Activated CD4-positive, CD25-positive, alpha-beta regulatory T cell (primary cell): ENCODE data around the gene PTPN23.
"Not testable (repeated sequence)": the region's sequence is repeated elsewhere in the genome, so short reads cannot be mapped to it uniquely, and the experiment has no call there.

Source experiments
- DNase-seq, 4 experiments: peaks; one replicate each; lab custom pipeline; 2025; lab: John Stamatoyannopoulos, UW

Gene PTPN23

DNA sequence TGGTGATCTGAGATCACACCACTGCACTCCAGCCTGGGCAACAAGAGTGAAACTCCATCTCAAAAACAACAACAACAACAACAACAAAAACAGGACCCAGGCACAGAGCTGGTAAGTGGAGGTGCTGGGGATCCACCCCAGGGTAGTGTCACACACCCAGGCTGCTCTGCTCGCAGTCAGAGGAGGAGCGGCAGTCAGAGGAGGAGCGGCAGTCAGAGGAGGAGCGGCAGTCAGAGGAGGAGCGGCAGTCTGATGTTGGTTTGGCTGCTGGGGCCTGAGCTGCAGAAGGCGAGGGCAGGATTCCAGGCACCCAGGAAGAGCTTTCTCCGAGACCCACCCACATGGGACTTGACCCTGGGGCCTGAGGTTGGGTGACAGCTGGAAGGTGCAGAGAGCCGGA is 10.8 kb upstream of the PTPN23 start:
- DNase-seq = not testable (repeated sequence)

DNA sequence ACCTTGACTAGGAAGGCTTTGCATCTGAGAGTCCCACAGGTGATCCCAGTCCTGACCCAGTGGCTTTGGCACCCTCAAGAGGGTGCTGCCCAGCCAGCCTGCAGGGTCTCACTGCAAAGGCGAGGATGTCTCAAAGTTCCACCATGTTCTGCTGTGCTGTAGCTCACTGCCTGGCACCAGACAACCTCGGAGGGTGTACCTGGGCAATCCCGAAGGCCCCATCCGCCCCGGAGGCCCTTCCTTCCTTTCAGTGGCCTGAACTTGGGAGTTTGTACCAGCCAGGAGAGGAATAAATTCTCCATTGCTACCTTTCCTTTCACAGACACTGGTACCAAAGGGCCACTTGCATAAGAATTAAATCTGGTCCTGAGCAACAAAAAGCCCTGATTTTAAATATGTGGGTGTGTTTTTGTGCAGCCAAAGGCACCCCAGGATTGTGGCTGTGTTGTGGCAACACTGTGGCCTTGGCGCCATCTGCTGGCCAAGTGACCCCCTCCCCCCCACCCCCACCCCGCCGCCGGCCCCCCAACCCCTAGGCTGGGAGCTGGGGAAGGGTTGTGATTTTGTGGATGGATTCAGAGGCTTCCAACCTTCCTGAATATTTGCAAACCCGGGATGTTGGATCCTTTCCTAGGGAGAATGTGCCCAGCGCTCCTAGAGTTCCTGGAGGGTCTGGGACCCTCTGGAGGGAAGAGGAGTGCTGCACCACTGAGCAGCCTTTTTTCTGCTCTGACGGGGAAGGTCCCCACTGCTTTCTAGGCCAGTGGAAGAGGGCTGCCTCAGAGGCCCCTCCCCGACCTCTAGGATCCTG is 9.7 kb upstream of the PTPN23 start:
- DNase-seq = peak in 3 of 4 experiments; percentile 3 to 7 (median 7)

DNA sequence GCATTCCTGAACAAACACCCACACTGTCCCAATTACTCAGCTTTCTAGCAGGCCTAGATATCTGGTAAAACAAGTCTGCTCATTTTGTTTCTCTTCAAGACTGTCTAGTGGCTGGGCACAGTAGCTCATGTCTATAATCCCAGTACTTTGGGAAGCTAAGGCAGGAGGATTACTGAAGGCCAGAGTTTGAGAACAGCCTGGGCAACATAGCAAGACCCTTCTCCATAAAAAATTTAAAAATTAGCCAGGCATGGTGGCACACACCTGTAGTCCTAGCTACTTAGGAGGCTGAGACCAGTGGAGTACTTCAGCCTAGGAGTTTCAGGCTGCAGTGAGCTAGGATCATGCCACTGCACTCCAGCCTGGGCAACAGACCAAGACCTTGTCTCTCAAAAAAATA is 6.2 kb upstream of the PTPN23 start:
- no peak for DNase-seq

DNA sequence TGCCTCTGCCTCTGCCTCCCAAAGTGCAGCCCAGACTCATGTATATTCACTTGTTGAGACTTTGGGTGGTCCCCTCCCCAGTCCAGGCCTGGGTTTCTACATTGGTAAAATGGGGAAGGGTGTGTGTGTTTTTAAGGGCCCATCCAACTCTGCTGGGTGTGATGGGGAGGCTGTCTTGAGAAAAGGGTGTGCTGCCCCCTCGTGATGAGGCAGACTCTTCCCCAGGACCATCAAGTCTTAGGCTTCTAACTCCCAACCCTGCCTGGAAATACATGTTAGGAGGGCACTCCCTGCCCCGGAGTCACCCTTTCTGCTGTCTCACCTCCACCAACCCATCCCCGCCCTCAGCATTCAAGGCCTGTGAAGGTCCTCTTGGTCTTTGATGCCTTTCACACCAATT is 4.4 kb upstream of the PTPN23 start:
- no peak for DNase-seq

DNA sequence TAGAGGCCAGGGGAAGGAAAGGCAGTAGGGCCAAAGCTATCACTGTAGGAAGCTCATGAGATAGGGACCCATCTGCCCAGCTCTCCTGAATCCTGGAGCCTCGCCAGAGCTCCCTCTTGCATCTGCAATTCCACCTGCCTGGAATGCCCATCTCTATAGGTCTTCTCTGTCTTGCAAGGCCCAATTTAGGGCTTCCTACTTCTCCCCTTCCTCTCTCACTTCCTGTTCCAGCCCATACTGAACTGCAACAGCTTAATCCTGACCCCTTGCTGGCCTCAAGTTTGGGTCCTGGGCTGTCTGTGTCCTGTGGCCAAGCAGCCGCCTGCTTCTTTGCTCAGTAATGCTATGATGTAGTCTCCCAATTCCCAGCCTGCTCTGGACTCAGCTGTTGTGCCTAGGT is 3.6 kb upstream of the PTPN23 start:
- DNase-seq = no peak

DNA sequence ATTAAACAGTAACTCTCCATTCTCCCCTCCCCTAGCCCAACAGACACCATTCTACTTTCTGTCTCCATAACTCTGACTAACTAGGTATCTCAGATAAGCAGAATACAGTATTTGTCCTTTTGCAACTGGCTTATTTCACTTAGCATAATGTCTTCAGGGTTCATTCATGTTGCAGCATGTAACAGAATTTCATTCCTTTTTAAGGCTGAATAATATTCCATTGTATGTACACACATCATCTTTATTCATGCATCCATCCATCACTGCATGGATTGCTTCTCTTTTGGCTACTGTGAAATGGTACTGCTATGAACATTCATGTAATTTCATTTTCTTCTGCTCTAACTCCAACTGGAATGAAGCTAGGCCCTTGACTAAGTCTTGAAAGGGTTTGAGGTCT is 2.0 kb upstream of the PTPN23 start:
- DNase-seq = no peak

DNA sequence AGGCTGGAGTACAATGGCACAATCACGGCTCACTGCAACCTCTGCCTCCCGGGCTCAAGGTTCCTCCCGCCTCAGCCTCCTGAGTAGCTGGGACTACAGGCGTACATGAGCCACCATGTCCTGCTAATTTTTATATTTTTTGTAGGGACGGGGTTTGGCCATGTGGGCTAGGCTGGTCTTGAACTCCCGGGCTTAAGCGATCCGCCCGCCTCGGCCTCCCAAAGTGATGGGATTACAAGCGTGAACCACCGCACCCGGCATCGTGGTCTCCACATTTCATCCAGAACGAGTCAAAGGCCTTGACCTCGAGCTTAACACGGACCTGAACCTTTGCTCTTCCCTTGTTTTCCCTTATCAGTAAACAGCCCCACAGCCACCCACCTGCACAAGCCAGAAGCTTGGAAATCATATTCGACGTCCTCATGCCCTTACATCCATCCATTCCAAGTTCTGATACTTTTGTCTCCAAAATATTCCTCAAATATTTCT is 1.4 kb upstream of the PTPN23 start:
- DNase-seq = no peak

DNA sequence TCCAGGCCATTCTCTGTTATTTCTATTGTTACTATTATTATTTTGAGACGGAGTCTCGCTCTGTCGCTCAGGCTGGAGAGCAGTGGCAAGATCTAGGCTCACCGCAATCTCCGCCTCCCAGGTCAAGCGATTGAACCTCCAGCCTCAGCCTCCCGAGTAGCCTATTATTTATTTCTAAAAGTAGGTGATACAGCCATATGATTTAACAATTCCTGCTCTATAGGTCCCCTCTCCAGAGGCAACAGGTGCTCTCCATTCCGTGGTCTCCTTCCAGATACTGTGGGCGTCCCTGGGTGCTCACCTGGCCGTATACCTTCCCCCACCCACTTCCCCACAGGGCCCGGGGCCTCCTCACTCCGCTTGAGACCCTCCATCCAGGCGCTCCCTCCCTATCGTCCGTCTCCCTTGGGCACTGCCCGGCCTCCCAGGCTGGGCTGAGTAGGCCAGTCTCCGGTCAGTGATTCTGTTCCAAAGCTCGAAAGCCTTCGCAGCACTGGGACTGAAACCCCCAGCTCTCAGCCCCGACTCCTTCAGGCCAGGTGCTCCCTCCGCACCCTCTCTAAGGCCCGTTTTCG is 708 bp upstream of the PTPN23 start:
- no peak for DNase-seq

DNA sequence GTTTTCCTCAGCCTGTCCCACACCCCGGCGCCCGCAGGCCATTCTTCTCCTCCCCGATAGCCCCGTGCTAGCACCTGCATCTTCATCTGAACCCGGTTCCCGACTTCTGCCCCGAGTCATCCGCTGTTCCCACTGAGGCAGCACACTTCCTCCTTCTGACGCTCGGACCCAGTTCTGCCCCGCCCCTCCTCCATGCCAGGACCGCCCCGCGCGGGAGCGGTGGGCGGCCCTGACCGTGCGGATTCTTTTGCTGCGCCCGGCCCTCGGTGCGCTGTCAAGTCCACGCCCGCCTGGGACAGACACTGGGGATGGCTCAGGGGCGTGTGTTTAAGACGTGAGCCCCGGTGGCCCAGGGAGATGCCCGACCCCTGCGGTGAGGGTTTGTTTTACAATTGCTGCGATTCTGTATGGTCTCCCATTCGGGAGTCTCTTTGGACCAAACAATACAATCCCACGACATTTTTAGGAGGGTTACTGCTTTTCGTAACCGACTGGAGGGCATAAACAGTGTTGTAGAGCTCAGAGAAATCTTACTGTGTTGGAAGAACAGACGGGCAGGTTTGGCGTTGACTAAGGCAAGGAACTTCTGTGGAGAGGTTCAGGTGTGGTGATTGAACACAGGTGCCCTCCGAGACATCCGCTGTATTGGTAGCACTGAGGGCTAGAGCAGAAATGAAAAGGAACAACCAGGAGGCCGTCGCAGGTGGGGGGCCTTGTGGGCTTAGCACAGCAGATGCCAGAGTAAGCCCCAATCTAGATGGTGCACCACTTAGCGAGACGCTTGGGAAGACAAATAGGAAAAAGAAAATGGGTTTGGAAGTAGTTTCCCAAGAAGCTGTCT is 716 bp downstream of the PTPN23 start:
- DNase-seq = peak; percentile 33 to 49 (median 38)

DNA sequence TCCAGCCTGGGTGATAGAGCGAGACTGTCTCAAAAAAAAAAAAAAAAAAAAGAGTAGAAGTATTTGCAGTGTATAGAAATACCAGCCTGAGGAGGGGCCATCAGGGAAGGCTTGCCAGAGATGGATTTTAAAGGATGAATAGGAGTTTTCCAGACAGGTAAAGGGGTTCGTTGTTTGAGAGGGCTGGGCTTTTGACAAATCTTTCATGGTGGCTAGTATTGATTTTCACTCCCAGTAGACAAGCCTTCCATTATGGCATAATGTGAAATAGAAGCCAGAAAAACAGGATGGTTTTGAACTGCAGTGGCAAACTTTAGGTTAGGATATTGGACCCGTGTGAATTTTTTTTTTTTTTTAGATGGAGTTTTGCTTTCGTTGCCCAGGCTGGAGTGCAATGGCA is 3.6 kb downstream of the PTPN23 start:
- no peak for DNase-seq

DNA sequence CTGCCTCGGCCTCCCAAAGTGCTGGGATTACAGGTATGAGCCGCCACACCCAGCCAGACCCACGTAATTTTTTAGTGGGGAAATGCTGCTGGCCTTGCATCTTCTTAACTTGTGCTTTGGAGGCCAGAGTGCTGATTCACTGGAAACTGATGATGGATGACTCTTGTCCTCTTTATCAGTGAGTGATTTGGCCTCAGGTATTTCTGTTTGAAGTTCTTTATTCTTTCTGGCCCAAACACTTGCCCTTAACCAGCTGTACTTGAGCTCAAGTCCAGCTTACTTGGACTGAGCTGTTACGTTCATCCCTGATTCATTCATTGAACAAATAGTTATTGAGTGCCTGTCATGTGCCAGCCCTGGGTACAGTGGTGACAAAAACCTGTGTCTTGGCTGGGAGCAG is 4.2 kb downstream of the PTPN23 start:
- DNase-seq = no peak

DNA sequence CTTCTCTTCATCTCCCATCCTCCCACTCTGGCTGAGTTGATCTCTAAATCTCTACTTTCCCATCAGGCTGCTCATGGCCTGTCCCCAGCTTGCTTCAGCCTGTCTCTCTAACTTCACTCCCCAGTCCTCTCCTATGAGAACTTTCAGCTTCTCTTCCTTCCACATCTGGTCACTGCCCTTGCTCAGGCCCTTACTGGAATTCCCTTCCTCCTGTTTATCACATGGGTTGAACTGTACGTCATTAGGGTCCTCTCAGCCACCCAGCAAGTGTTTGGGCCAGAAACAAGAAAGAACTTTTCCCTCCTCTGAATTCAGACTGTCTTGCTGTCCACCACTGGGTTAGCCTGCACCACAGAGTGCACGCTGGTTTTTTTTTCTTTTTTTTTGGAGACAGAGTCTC is 5.0 kb downstream of the PTPN23 start:
- DNase-seq = no peak

DNA sequence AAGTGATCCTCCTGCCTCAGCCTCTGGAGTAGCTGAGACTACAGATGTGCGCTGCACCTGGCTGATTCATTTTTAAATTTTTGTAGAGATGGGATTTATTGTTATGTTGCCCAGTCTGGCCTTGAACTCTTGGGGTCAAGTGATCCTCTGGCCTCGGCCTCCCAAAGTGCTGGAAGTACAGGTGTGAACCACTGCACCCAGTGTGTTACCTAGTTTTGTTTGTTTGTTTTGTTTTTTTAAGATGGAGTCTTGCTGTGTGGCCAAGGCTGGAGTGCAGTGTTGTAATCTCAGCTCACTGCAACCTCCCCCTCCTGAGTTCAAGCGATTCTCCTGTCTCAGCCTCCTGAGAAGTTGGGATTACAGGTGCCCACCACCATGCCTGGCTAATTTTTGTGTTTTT is 12.1 kb downstream of the PTPN23 start:
- DNase-seq = no peak

DNA sequence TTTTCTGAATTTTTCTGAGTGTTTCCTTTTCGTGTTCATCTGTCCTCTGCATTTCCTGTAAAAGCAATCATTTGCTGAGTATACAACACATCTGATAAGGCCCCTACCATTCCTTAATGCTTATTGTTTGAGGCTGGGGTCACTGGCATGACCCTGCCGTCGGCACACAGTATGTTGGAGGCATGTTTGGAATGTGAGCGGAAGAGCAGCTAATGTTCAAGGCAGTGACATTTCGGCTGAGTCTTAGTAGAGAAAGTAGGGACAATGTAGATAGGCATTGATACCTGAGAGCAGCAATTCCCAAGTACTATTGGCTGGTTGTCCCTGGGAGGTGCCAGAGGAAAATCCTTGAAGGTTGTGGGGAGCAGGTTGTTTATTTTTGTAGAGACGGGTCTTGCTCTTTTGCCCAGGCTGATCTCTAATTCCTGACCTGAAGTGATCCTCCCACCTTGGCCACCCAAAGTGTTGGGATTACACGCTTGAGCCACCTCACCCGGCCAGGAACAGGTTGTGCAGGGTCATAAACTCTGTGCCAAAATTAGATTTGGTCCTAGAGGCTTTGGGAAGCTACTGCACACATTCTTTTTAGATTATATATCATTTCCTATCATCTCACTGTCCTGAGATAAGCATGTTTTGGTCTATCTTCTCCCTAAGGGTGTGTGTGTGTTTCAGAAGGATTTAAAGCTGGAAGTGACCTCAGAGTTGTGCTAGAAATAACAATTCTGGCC is 13.5 kb downstream of the PTPN23 start:
- no peak for DNase-seq

DNA sequence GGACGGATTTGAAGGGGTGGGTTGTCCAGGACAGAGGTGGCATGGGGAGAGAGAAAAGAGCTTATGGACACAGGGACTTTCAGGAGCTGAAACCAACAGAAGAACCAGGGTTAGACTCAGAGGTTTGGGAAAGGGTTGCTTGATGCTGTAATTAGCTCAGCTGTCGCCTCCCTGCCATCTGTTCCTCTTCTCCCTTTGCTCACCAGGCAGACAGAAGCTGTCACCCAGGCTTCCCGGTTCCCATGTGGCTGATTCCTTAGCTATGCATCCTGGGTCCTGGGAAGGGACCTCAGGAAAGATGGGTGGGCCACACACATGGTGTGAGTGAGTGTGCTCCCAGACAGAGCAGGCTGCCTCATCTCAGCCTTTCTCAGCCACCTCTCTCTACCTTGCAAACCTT is 14.1 kb downstream of the PTPN23 start:
- no peak for DNase-seq

DNA sequence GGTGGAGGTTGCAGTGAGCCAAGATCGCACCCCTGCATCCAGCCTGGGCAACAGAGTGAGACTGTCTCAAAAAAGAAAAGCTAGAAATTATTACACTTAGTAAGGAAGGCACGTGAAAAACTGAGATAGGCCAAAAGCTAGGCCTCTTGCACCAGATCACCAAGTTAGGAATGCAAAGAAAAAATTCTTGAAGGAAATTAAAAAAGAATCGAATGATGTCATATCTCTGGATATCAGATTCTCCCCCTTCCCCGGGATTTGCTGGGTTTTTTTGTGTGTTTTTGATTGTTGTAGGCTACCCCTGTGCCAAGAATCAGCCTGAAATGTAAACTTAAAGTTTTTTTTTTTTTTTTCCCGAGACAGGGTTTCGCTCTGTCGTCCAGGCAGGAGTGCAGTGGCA is 17.4 kb downstream of the PTPN23 start:
- DNase-seq = no peak

DNA sequence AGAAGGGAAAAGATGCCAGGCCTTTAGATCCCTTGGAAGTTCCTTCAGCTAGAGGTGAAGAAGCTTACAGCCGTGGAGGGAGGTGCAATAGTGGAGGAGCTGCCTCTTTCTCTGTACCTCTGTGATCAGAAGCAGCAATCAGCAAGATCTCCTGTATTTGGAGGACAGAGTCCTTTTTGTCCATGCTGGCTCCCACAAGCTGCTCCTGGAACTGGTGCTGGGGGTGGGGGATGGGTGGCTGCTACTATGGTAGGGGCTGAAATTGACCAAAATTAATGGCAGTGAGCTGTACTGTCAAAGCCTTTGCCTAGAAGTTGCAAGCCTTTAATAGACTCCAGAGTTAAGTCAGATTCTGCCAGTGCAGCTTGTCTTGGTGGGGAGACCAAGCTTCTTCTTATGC is 18.2 kb downstream of the PTPN23 start:
- DNase-seq = no peak

DNA sequence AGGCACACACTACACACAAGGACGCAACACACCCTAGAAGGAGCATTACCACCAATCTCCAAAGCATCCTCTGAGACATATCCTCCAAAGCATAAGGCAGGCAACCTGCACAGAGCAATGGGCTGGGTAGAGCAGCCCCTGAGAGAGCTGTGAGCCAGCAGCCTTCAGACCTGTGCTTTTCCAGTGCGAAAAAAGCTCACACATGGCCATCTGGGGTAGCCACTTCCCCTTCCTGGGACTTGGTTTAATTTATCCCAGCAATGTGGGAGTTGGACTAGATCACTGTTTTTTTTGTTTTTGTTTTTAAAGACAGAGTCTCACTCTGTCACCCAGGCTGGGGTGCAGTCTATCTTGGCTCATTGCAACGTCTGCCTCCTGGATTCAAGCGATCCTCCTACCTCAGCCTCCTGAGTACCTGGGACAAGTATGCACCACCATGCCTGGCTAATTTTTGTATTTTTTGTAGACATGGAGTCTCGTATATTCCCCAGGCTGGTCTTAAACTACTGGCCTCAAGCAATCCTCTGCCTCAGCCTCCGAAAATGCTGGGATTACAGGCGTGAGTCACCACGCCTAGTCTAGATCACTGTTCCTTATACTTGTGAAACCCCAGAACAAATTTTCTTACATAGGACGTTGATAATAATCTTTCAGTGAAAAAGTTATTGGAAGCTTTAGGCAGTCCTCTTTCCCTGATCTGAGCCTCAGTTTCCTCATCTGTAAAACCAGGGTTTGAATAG is 18.9 kb downstream of the PTPN23 start:
- no peak for DNase-seq

DNA sequence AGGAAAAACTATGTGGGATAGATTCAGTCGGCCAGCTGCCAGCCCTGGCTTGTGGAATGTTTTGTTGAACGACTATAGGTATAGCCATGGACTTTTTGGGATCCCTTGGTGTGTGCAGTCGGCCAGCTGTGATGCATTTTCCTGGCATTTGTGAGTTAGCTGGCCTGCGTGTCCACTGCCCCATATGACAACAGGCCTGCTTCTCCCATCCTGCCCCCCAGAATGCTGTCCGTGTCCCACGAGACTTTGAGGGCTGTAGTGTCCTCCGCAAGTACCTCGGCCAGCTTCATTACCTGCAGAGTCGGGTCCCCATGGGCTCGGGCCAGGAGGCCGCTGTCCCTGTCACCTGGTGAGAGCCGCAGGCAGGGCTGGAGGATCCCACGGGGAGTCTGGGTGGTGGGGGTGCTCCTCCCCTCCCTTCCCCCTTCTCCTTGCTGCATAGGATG is 23.6 kb downstream of the PTPN23 start:
- no peak for DNase-seq

DNA sequence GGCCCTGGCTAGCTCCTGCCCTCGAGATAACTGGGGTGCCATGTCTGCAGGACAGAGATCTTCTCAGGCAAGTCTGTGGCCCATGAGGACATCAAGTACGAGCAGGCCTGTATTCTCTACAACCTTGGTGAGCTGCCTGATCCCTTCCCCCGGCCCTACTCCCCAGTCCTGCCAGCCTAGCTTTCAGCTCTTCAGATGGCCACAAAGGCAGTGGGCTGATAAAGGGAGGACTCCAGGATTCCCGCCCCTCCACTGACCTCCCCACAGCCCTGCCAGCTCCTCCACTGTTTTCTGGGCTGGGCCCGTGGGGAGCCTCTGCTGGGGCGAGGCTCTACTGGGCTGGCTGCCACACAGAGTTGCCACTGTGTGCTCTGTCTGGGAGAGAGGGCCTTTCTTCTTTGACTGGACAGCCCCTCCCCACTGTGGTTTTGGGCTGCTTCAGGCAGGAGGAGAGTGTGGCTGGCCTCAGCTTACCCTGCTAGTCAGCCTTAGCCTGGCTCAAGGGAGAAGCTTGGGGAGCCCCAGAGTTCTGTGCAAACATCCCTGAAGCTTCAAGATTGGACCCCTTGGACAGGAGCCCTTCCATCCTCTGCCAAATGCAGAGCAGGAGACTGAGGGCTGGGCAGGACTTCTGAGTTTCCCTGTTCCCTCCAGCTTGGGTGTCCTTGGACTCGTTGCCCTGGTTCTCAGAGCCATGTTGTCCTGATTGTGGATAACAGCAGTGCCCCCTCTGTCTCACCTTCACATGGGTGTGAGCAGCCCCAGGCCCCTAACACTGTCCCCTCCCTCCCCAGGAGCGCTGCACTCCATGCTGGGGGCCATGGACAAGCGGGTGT is 24.4 kb downstream of the PTPN23 start:
- no peak for DNase-seq
